NCI-H2196 (cell line): ENCODE data around the gene SLC4A1AP.
"Not testable (repeated sequence)": the region's sequence is repeated elsewhere in the genome, so short reads cannot be mapped to it uniquely, and the experiment has no call there.

Experiments used
- DNase-seq: peaks from one replicate; lab custom pipeline; 2025; ENCODE audit not compliant: unreplicated experiment; lab: John Stamatoyannopoulos, UW

Gene SLC4A1AP

GRCh38 chr2:27647737-27648136 lies 16.0 kb upstream of the SLC4A1AP start:
- DNase-seq, result no peak

GRCh38 chr2:27651056-27651455 lies 12.6 kb upstream of the SLC4A1AP start:
- no peak for DNase-seq

GRCh38 chr2:27652341-27652740 lies 11.3 kb upstream of the SLC4A1AP start:
- DNase-seq, result no peak

DNA sequence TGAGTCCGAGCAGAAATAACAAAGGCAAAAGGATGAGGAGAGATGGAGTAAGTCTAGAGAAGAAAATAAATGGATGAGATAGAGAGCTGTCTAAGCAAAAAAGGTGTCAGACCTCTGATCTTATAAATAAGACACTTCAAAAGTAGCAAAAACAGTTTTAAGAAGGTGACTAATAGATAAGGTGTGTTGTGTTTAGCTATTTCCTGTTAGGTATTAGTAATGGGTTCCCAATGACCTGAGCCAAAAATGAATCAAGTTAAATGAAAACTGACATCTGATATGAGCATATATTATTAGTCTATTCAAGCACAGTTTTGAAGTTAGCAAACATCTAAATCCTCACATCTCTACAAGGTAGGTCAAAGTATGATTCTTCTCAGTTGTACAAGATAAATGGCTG lies 10.9 kb upstream of the SLC4A1AP start:
- no peak for DNase-seq

DNA sequence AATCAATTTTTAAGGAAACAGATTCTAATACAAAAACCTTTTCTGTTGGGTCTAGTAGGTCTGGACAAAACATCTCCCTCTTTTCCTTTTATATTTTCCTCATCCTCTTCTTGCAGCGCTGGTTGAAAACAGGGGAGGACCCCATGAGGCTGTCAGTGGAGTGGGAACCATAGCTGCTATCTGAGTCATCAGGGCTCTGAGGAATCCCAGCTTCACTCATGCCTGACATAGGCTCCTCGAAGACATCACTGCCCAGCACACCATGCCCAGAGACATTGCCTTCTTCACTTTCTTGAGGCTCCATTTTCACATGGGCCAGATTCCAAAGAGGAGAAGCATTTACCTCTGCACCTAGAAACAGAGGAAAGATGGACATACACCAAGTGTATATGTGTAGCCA lies 10.3 kb upstream of the SLC4A1AP start:
- DNase-seq, result no peak

GRCh38 chr2:27655155-27655951 lies 8.3 kb upstream of the SLC4A1AP start:
- DNase-seq, result peak; percentile 34

DNA sequence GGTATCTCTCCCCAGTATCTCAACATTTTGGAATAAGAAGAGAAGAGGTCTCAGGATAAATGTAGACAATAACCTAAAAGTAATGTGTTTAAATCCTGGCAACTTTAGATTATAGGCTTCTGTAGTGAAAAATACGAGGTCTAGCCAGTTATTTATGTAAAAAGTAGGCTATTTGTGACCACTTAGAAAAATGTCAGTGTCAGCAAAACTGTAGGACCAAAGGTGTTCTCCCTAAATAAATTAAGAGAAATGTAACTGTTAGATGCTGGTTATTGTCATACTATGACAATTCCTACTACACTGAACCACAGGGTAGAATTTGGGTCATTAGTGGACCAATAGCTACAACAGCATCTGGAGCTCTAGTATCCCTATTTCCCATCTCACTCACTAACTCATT lies 2.3 kb upstream of the SLC4A1AP start:
- no peak for DNase-seq

DNA sequence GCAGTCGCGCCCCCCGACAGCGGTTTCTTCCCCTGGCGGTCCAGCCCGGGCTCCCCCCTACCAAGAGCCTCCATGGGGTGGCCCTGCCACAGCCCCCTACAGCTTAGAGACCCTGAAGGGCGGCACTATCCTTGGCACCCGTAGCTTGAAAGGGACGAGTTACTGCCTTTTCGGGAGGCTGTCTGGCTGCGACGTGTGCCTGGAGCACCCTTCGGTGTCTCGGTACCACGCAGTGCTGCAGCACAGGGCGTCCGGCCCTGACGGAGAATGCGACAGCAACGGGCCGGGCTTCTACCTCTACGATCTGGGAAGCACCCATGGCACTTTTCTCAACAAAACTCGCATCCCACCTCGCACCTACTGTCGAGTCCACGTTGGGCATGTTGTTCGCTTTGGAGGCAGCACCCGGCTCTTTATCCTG lies 475 bp downstream of the SLC4A1AP start:
- DNase-seq, result no peak

DNA sequence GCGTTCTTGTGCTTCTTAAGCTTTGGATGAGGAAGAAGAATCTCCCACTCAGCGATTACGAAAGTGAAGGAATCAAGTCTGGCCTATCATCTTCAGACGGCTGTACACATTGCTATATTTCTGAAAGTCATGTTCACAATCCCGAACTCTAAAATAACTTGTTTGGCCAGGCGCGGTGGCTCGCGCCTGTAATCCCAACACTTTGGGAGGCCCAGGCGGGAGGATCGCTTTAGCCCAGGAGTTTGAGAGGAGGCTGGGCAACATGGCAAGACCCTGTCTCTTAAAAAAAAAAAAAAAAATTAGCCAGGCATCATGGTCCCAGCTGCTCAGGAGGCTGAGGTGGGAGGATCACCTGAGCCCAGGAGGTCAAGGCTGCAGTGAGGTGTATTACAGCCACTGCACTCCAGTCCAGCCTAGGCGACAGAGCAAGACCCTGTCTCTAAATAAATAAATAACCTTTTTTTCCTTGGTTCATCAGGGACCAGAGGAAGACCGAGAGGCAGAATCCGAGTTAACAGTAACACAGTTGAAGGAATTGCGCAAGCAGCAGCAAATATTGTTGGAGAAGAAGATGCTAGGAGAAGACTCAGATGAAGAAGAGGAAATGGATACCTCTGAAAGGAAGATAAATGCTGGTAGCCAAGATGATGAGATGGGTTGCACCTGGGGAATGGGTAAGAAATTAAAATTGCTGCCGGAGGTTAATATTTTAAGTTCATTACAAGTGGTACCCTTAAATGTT lies 1.1 kb downstream of the SLC4A1AP start:
- DNase-seq, result no peak

GRCh38 chr2:27667446-27667845 lies 3.8 kb downstream of the SLC4A1AP start:
- no peak for DNase-seq

- DNase-seq, result no peak
Measured at GRCh38 chr2:27671235-27671634, 7.5 kb downstream of the SLC4A1AP start.

GRCh38 chr2:27672723-27673486 lies 9.2 kb downstream of the SLC4A1AP start:
- DNase-seq, result no peak

DNA sequence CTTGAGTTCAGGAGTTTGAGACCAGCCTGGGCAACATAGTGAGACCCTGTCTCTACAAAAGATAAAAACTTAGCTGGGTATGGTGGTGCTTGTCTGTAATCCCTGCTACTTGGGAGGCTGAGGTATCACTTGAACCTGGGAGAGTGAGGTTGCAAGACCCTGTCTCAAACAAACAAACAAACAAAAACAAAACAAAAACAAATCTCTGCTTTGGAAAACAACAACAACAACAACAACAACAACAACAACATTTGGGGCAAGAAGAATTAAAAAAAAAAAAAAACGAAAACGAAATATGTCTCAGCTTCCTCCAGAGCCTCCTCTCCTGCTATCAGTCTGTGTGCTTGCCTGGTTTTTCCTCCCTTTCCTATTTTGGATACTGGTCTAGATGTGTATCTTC lies 16.9 kb downstream of the SLC4A1AP start:
- no peak for DNase-seq

DNA sequence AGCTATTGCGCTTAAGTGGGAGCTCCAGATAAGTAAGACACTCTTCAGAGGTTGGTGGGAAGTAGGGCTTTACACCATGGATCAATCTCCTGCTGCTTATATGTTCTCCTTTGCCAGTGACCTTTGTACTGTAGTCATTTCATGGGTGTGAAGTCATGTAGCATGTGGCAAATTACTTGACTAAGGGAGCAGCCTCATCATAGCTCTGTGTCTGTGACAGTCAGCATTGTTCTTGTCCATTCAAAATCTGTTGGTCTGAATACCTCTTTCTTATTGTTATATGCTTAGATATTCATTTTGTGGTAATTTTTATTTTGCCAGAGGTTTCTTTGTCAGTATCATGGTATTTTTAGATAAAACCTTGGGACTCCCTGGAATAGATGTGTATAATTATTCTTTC lies 18.2 kb downstream of the SLC4A1AP start:
- DNase-seq, result no peak

GRCh38 chr2:27682334-27682771 lies 18.7 kb downstream of the SLC4A1AP start:
- not testable (repeated sequence) for DNase-seq

GRCh38 chr2:27683390-27684071 lies 19.8 kb downstream of the SLC4A1AP start:
- peak; percentile 93 for DNase-seq

DNA sequence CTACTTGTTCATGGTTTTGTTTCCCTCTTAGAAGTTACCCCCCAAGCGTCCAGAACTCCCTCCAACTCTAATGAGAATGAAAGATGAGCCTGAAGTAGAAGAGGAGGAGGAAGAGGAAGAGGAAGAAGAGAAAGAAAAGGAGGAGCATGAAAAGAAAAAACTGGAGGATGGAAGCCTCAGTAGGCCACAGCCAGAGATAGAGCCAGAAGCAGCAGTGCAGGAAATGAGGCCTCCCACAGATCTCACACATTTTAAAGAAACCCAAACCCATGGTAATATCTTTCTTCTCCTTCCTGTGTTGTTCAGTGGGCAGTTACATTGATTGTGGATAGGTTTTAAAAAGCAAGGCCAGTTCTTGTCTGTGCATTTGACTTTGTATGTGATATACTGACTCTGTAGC lies 21.3 kb downstream of the SLC4A1AP start:
- DNase-seq, result not testable (repeated sequence)

DNA sequence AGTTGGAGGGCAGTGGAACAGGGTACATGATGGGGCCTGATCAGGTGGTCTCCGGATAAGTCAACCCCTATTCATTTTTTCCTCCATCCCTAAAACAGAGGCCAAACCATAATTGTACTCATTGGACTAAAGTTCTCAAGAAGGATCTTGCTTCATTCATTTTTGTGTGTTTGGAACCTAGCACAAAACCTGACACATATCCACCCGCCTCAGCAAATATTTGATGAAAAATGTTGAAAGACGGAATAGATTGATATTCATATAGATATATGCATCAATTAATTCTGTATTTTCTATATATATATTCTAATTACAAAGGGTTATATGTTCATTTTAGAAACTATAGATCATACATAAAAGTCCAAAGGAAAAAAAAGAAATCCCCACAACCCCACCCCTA lies 21.9 kb downstream of the SLC4A1AP start:
- no peak for DNase-seq

- DNase-seq, result no peak
Measured at GRCh38 chr2:27687232-27687631, 23.5 kb downstream of the SLC4A1AP start.

GRCh38 chr2:27689424-27689823 lies 25.7 kb downstream of the SLC4A1AP start:
- peak; percentile 27 for DNase-seq

DNA sequence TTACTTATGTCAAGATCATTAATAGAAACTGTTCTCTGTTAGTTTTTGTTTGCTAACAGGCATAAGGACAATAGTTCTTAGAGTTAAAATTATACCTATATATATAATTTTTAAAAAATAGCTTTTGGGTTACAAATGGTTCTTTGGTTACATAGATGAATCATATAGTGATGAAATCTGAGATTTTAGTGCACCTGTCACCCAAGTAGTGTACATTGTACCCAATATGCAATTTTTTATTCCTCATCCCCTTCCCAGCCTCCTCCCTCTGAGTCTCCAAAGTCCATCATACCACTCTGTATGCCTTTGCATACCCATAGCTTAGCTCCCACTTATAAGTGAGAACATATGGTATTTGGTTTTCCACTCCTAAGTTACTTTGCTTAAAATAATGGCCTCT lies 26.4 kb downstream of the SLC4A1AP start:
- no peak for DNase-seq
